KMS-11 (cell line): ENCODE data around the gene TNFSF8.

Experiments
- H2AFZ ChIP-seq: fragments of 200-600 bp; sonication (generic); 2 replicates; pipeline ENCODE4 v1.6.1; 2016; ENCODE audit warnings: antibody characterized with exemption, mixed run types, low read depth
- H3K27ac ChIP-seq: fragments of 200-600 bp; sonication (generic); 2 replicates; pipeline ENCODE4 v1.6.1; 2016; ENCODE audit warnings: mild to moderate bottlenecking, mixed run types
- H3K27me3 ChIP-seq: fragments of 200-600 bp; sonication (generic); 2 replicates; pipeline ENCODE4 v1.6.1; 2017; ENCODE audit warnings: mild to moderate bottlenecking, low read depth, mixed run types, moderate library complexity; ENCODE audit not compliant: insufficient read depth
- H3K36me3 ChIP-seq: fragments of 200-600 bp; sonication (generic); 2 replicates; pipeline ENCODE4 v1.6.1; 2017; ENCODE audit warnings: mild to moderate bottlenecking, mixed run types; ENCODE audit not compliant: insufficient read depth
- H3K4me1 ChIP-seq: fragments of 200-600 bp; sonication (generic); 2 replicates; pipeline ENCODE4 v1.6.1; 2016; ENCODE audit warnings: mild to moderate bottlenecking, low read depth, mixed run types; ENCODE audit not compliant: poor library complexity, severe bottlenecking
- H3K4me2 ChIP-seq: fragments of 200-600 bp; sonication (generic); 2 replicates; pipeline ENCODE4 v1.7.0; 2016; ENCODE audit warnings: mild to moderate bottlenecking, mixed run types
- H3K4me3 ChIP-seq: fragments of 200-600 bp; sonication (generic); IDR thresholded peaks from 2 replicates; pipeline ENCODE4 v1.6.1; 2017; ENCODE audit warnings: low read depth, low read length, mixed read lengths; ENCODE audit not compliant: insufficient read depth
- H3K79me2 ChIP-seq: fragments of 200-600 bp; sonication (generic); 2 replicates; pipeline ENCODE4 v1.6.1; 2016; ENCODE audit warnings: low read depth, mixed run types; ENCODE audit not compliant: insufficient read depth
- H3K9ac ChIP-seq: fragments of 200-600 bp; sonication (generic); 2 replicates; pipeline ENCODE4 v1.6.1; 2016; ENCODE audit warnings: mild to moderate bottlenecking, mixed run types
- H4K20me1 ChIP-seq: fragments of 200-600 bp; sonication (generic); 2 replicates; pipeline ENCODE4 v1.6.1; 2016; ENCODE audit warnings: mild to moderate bottlenecking, mixed run types; ENCODE audit not compliant: insufficient read depth
- TF ChIP-seq, protein P1 (sequence below): fragments of 200-600 bp; sonication (generic); conservative IDR thresholded peaks from 2 replicates; pipeline ENCODE4 v1.6.1; 2017; ENCODE audit warnings: low read depth, mild to moderate bottlenecking, antibody characterized with exemption, low read length, moderate library complexity, mixed read lengths

TNFSF8 gene

DNA sequence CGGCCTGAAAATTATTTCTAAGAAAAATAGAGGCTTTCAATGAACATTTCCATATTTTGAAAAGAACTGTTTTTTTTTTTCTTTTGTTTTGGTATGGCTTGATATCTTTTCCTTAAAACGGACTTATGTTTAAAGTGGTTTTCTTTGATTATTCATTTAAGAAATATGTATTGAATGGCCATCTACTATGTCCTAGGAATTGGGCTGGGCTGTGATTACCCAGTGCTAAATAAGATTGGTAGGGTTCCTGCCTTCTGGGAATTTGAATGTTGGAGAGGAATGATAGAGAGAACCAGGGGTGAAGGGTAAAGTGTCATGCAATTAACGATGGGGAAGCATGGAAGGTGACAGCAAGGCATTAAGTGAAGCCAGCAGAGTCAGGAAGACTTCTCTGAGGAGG is 33.2 kb downstream of the TNFSF8 start:
- H2AFZ ChIP-seq = no peak overlapping the region
- H3K36me3 ChIP-seq = no peaks in the 10 kb centered on the region
- peaks cover 51% of the 10 kb centered on the region for H3K4me1 ChIP-seq
- no peak overlapping the region for H3K4me3 ChIP-seq
- no peak overlapping the region for H3K27ac ChIP-seq
- no peaks in the 10 kb centered on the region for H4K20me1 ChIP-seq
- no peak overlapping the region for H3K9ac ChIP-seq
- no peaks in the 10 kb centered on the region for H3K79me2 ChIP-seq
- TF ChIP-seq, protein P1, sequence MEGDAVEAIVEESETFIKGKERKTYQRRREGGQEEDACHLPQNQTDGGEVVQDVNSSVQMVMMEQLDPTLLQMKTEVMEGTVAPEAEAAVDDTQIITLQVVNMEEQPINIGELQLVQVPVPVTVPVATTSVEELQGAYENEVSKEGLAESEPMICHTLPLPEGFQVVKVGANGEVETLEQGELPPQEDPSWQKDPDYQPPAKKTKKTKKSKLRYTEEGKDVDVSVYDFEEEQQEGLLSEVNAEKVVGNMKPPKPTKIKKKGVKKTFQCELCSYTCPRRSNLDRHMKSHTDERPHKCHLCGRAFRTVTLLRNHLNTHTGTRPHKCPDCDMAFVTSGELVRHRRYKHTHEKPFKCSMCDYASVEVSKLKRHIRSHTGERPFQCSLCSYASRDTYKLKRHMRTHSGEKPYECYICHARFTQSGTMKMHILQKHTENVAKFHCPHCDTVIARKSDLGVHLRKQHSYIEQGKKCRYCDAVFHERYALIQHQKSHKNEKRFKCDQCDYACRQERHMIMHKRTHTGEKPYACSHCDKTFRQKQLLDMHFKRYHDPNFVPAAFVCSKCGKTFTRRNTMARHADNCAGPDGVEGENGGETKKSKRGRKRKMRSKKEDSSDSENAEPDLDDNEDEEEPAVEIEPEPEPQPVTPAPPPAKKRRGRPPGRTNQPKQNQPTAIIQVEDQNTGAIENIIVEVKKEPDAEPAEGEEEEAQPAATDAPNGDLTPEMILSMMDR = no peak
- no peak overlapping the region for H3K4me2 ChIP-seq
- H3K27me3 ChIP-seq = no peaks in the 10 kb centered on the region

DNA sequence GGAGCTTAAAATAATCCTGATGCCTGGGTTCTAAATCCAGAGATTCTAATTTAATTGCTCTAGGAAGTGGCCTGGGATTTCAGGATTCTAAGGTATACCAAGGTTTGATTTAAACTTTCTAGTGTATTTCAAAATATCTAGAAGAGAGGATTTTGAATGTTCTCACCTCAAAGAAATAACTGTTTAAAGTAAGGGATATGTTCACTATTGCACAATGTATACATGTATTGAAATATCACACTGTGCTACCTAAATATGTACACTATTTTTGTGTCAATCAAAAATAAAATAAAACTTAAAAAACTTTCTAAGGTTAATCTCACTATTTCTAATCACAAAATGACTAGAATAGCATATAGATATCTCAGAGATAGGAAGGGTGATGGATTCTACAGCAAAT is 34.0 kb downstream of the TNFSF8 start:
- H3K4me2 ChIP-seq = no peak overlapping the region

DNA sequence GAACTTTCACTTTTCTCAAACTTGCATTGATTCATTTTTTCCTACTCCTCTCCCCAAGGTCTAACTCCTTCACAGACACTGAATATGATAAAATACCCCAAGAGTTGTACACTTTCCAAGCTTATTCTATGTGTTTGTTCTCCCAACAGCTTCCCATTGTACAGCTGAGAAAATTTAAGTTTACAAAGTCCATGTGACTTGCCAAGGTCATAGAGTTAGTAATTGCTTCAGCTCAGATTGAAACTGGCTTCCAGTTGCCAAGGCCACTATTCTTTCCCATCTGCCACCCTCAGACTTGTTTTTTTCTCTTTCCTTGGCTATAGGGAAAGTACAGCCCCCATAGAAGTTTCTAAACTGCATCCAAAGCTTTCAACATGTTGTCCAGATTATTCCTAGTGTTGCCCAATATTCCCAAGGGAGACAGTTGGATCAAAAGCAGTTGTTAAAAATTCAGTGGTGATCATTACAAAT is 34.8 kb downstream of the TNFSF8 start:
- Histone ChIP-seq H3K9ac (no peak overlapping the region), H3K4me2 (no peak overlapping the region), H3K36me3 (no peaks in the 10 kb centered on the region), H3K27me3 (no peaks in the 10 kb centered on the region), H3K27ac (no peak overlapping the region), H4K20me1 (no peaks in the 10 kb centered on the region), H3K79me2 (no peaks in the 10 kb centered on the region), H2AFZ (no peak overlapping the region), H3K4me3 (no peak overlapping the region), H3K4me1 (peaks cover 35% of the 10 kb centered on the region)
- TF ChIP-seq, protein P1 = no peak

More for the DNA sequence above, 34.0 kb downstream of the TNFSF8 start:
- no peak overlapping the region for H2AFZ ChIP-seq
- H3K4me3 ChIP-seq = no peak overlapping the region
- TF ChIP-seq, protein P1 = no peak
- no peaks in the 10 kb centered on the region for H4K20me1 ChIP-seq
- H3K36me3 ChIP-seq = no peaks in the 10 kb centered on the region
- H3K9ac ChIP-seq = no peak overlapping the region
- no peaks in the 10 kb centered on the region for H3K27me3 ChIP-seq
- no peak overlapping the region for H3K27ac ChIP-seq
- peaks cover 43% of the 10 kb centered on the region for H3K4me1 ChIP-seq
- no peaks in the 10 kb centered on the region for H3K79me2 ChIP-seq

DNA sequence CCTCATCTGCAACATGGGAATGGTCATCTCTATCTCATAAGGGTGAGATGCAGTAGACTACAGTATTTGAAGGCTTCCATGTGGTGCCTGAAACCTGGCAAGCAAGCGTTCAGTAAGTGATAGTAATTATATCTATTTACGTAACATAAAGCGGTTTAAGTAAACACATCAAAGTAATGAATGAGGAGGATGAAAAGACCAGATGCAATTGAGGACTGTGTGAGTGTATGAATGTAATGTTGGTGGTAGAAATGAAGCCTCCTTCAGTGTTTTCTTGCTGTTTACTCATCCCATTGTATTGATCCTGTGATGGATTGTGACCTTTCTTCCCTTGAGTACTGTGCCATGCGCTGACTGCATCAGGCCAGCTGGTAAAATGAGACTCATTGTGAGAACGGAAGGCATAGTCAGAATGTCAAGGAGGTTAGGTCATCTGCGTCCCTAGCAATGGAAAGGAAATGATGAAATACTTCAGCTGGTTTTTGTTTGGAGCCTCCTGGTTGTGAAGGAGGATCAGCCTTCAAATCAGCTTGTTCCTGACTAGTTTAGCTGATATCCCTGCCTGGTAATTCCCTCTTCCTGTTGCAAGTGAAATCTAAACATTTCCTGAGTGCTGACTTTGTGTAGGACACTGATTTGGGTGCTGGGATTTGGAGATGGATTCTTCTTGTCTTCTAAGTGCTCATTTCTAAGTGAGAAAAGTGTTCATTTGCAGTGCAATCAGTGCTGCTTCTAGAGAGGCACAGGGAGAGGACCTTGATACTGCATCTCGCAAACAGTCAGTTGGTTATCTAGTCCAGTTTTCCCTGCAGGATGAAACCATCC is 35.6 kb downstream of the TNFSF8 start:
- H3K4me1 ChIP-seq = peaks cover 32% of the 10 kb centered on the region

More for the DNA sequence above, 35.6 kb downstream of the TNFSF8 start:
- Histone ChIP-seq H3K4me2 (no peak overlapping the region), H3K9ac (no peak overlapping the region), H3K36me3 (no peaks in the 10 kb centered on the region), H3K79me2 (no peaks in the 10 kb centered on the region), H2AFZ (no peak overlapping the region), H3K27me3 (no peaks in the 10 kb centered on the region), H3K4me3 (no peak overlapping the region), H3K27ac (no peak overlapping the region), H4K20me1 (no peaks in the 10 kb centered on the region)
- TF ChIP-seq, protein P1 = no peak
